HCT116 (cell line): ENCODE data around the gene CDC42EP3. TPM values are rescaled to one million over a fixed set of nuclear protein-coding genes. Genes with fewer than 3 reads are reported as not detected.

ENCODE experiments used
- ATAC-seq: fragments of 200-7000 bp; cut with Tn5 transposase; 2 replicates; pipeline ENCODE4 v1.9.1; 2020; ENCODE audit warnings: mild to moderate bottlenecking, moderate library complexity
- BruUV-seq: library from RNA; stranded (reverse); fragments of 400-500 nt; replicated peaks from 2 replicates; lab custom pipeline; 2021; lab: Mats Ljungman, UMichigan
- CTCF ChIA-PET: fragments of 300-600 bp; sonication (Branson Sonifier 250); formaldehyde crosslinking; loops from one replicate; lab custom pipeline; 2021; ENCODE audit warnings: antibody characterized with exemption; lab: Charles Lee
- POLR2A ChIA-PET: fragments of 300-600, 350-600 bp; sonication (Branson Sonifier 250); formaldehyde crosslinking; loops from one replicate; lab custom pipeline; 2021; ENCODE audit warnings: antibody characterized with exemption; lab: Charles Lee
- RAD21 ChIA-PET, 2 experiments: fragments of 300-600 bp; sonication (Branson Sonifier 250); formaldehyde crosslinking; loops; one replicate each; lab custom pipeline; 2023; ENCODE audit warnings: low total read pairs in 2 of 2; ENCODE audit not compliant: uncharacterized antibody in 2 of 2, unreplicated experiment in 2 of 2, low non-redundant PET in 1 of 2; lab: Charles Lee
- DNase-seq: peaks from one replicate; pipeline ENCODE4 v3.0.0-alpha.2; 2010; ENCODE audit warnings: low read depth, low spot score
- H2AFZ ChIP-seq: fragments of 200-600 bp; shearing (Covaris generic), sonication (generic); 2 replicates; pipeline ENCODE4 v1.6.1; 2017; ENCODE audit warnings: low read depth, mixed run types, mixed read lengths, antibody characterized with exemption, low read length; ENCODE audit not compliant: poor library complexity, severe bottlenecking
- H3K27ac ChIP-seq: 2 replicates; pipeline ENCODE4 v1.5.1; 2012; ENCODE audit warnings: low read depth, low read length
- H3K27me3 ChIP-seq: fragments of 200-600 bp; sonication (generic); 2 replicates; pipeline ENCODE4 v1.6.1; 2016; ENCODE audit warnings: mixed run types, low read length, mixed read lengths; ENCODE audit not compliant: insufficient read depth
- H3K36me3 ChIP-seq, 2 experiments: fragments of 200-500 bp in 1 of 2; fragments of 200-600 bp in 1 of 2; sonication (Bioruptor generic) in 1 of 2; sonication (generic) in 1 of 2; 2 replicates each; pipeline versions ENCODE4 v1.5.1 to v1.6.1; 2014 to 2016; ENCODE audit warnings: low read length in 2 of 2, inconsistent platforms in 1 of 2, mixed read lengths in 1 of 2, mixed run types in 1 of 2; ENCODE audit not compliant: insufficient read depth in 2 of 2, control insufficient read depth in 1 of 2
- H3K4me1 ChIP-seq, 2 experiments: fragments of 200-600 bp in 1 of 2; sonication (generic) in 1 of 2; 2 replicates each; pipeline versions ENCODE4 v1.5.1 to v1.6.1; 2012 to 2017; ENCODE audit warnings: low read length in 2 of 2, inconsistent platforms in 1 of 2, mild to moderate bottlenecking in 1 of 2, mixed read lengths in 1 of 2, mixed run types in 1 of 2, moderate library complexity in 1 of 2; ENCODE audit not compliant: insufficient read depth in 2 of 2, control insufficient read depth in 1 of 2
- H3K4me2 ChIP-seq: fragments of 200-600 bp; sonication (generic); 2 replicates; pipeline ENCODE4 v1.6.1; 2017; ENCODE audit warnings: mixed run types, low read length, mixed read lengths
- H3K4me3 ChIP-seq, 2 experiments: fragments of 200-600 bp in 1 of 2; sonication (generic) in 1 of 2; replicated peaks in 1 of 2; 2 replicates each; pipeline ENCODE4 v1.5.1; 2011 to 2016; ENCODE audit warnings: low read length in 2 of 2, control low read depth in 1 of 2, low read depth in 1 of 2, mild to moderate bottlenecking in 1 of 2, mixed read lengths in 1 of 2, mixed run types in 1 of 2
- H3K79me2 ChIP-seq: fragments of 200-600 bp; sonication (generic); 2 replicates; pipeline ENCODE4 v1.6.1; 2017; ENCODE audit warnings: mild to moderate bottlenecking, mixed run types, low read length, moderate library complexity, mixed read lengths; ENCODE audit not compliant: insufficient read depth
- H3K9ac ChIP-seq: fragments of 200-600 bp; sonication (generic); 2 replicates; pipeline ENCODE4 v1.6.1; 2016; ENCODE audit warnings: low read length, mixed read lengths
- H3K9me2 ChIP-seq: fragments of 200-600 bp; sonication (generic), shearing (Covaris generic); 2 replicates; pipeline ENCODE4 v1.6.1; 2017; ENCODE audit warnings: mixed run types, mild to moderate bottlenecking, moderate library complexity; ENCODE audit not compliant: insufficient read depth
- H3K9me3 ChIP-seq, 2 experiments: fragments of 200-500 bp in 1 of 2; fragments of 200-600 bp in 1 of 2; sonication (Bioruptor generic) in 1 of 2; sonication (generic) in 1 of 2; 2 replicates each; pipeline ENCODE4 v1.6.1; 2014 to 2017; ENCODE audit warnings: low read length in 2 of 2, mixed read lengths in 2 of 2, inconsistent platforms in 1 of 2, low read depth in 1 of 2, mild to moderate bottlenecking in 1 of 2, mixed run types in 1 of 2, moderate library complexity in 1 of 2; ENCODE audit not compliant: control insufficient read depth in 1 of 2, insufficient read depth in 1 of 2
- H4K20me1 ChIP-seq: fragments of 200-600 bp; sonication (generic), shearing (Covaris generic); 2 replicates; pipeline ENCODE4 v1.6.1; 2017; ENCODE audit warnings: mixed run types, mild to moderate bottlenecking, moderate library complexity; ENCODE audit not compliant: insufficient read depth
- ATF3 ChIP-seq: IDR thresholded peaks from 2 replicates; pipeline ENCODE4 v1.6.1; 2012
- EGR1 ChIP-seq: IDR thresholded peaks from 2 replicates; pipeline ENCODE4 v1.6.1; 2012; ENCODE audit warnings: low read depth
- ELF1 ChIP-seq: IDR thresholded peaks from 2 replicates; pipeline ENCODE4 v1.6.1; 2012; ENCODE audit warnings: low read depth, borderline replicate concordance
- EZH2phosphoT487 ChIP-seq: fragments of 200-600 bp; IDR thresholded peaks from 2 replicates; pipeline ENCODE4 v1.6.1; 2018; ENCODE audit warnings: antibody characterized with exemption, borderline replicate concordance
- FOSL1 ChIP-seq: IDR thresholded peaks from 2 replicates; pipeline ENCODE4 v1.6.1; 2012; ENCODE audit warnings: low read depth
- JUND ChIP-seq: IDR thresholded peaks from 2 replicates; pipeline ENCODE4 v1.6.1; 2012
- SP1 ChIP-seq: IDR thresholded peaks from 2 replicates; pipeline ENCODE4 v1.6.1; 2012; ENCODE audit warnings: low read depth
- TCF7L2 ChIP-seq: IDR thresholded peaks from 2 replicates; pipeline ENCODE4 v1.7.0; 2011; ENCODE audit warnings: borderline replicate concordance, inconsistent platforms; ENCODE audit not compliant: insufficient read depth, insufficient read length; ENCODE audit errors: extremely low read depth
- ZBTB33 ChIP-seq: IDR thresholded peaks from 2 replicates; pipeline ENCODE4 v1.6.1; 2011; ENCODE audit warnings: mild to moderate bottlenecking, low read length, moderate library complexity; ENCODE audit not compliant: insufficient replicate concordance; ENCODE audit errors: extremely low read depth
- intact Hi-C: fragments of 100-400 bp; cut with micrococcal nuclease; formaldehyde crosslinking; loops from 2 replicates; pipeline ENCODE4 v1.10.0; 2022
- total RNA-seq: library from RNA; stranded (reverse); gene quantifications from one replicate; pipeline ENCODE4 v1.2.1, GENCODE V29; 2021; ENCODE audit not compliant: unreplicated experiment
- TF ChIP-seq, protein P1 (sequence below): IDR thresholded peaks from 2 replicates; pipeline ENCODE4 v1.6.1; 2012
- TF ChIP-seq, protein P2 (sequence below), 3 experiments: fragments of 200-600 bp in 1 of 3; sonication (generic) in 1 of 3; IDR thresholded peaks in 2 of 3; conservative IDR thresholded peaks in 1 of 3; 2 replicates each; pipeline ENCODE4 v1.5.1; 2012 to 2017; ENCODE audit warnings: low read depth in 2 of 3, low read length in 2 of 3, antibody characterized with exemption in 1 of 3, borderline replicate concordance in 1 of 3, control low read depth in 1 of 3, mild to moderate bottlenecking in 1 of 3, mixed read lengths in 1 of 3, mixed run types in 1 of 3, moderate library complexity in 1 of 3; ENCODE audit not compliant: insufficient read depth in 1 of 3

Gene CDC42EP3
- total RNA-seq, 1 experiment from 2014 or later: 38.2 TPM

GRCh38 chr2:37659723-37660122 lies 11.7 kb downstream of the CDC42EP3 start:
- Histone ChIP-seq H3K9me2 (no peaks in the 10 kb centered on the region), H3K4me2 (no peak overlapping the region), H3K4me3 (no peak overlapping the region), H2AFZ (no peak overlapping the region), H4K20me1 (no peaks in the 10 kb centered on the region), H3K27ac (no peak overlapping the region), H3K79me2 (peaks cover 97% of the 10 kb centered on the region), H3K9me3 (no peaks in the 10 kb centered on the region), H3K9ac (no peak overlapping the region), H3K36me3 (no peaks in the 10 kb centered on the region; a peak in 1 of 4 replicates), H3K27me3 (no peaks in the 10 kb centered on the region), H3K4me1 (peaks cover 5 to 26% of the 10 kb centered on the region in 2 experiments; a peak in 3 of 4 replicates)
- ChIA-PET RAD21 (no interaction called here), POLR2A (no interaction called here), CTCF (no interaction called here)
- no peak for ATAC-seq
- intact Hi-C loops: no loop called here
- DNase-seq: no peak
- no TSS peak for BruUV-seq
- no peak for TF ChIP-seq ELF1
- no peak for TF ChIP-seq SP1
- no peak for TF ChIP-seq TCF7L2
- no peak for TF ChIP-seq EZH2phosphoT487
- TF ChIP-seq JUND: no peak
- no peak for TF ChIP-seq FOSL1
- TF ChIP-seq, protein P1, sequence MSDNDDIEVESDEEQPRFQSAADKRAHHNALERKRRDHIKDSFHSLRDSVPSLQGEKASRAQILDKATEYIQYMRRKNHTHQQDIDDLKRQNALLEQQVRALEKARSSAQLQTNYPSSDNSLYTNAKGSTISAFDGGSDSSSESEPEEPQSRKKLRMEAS: no peak
- TF ChIP-seq ZBTB33: no peak
- TF ChIP-seq, protein P2, sequence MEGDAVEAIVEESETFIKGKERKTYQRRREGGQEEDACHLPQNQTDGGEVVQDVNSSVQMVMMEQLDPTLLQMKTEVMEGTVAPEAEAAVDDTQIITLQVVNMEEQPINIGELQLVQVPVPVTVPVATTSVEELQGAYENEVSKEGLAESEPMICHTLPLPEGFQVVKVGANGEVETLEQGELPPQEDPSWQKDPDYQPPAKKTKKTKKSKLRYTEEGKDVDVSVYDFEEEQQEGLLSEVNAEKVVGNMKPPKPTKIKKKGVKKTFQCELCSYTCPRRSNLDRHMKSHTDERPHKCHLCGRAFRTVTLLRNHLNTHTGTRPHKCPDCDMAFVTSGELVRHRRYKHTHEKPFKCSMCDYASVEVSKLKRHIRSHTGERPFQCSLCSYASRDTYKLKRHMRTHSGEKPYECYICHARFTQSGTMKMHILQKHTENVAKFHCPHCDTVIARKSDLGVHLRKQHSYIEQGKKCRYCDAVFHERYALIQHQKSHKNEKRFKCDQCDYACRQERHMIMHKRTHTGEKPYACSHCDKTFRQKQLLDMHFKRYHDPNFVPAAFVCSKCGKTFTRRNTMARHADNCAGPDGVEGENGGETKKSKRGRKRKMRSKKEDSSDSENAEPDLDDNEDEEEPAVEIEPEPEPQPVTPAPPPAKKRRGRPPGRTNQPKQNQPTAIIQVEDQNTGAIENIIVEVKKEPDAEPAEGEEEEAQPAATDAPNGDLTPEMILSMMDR (IDR thresholded peaks at IDR 0.05 in 2 of 3, conservative IDR thresholded peaks at IDR 0.05 in 1 of 3; ENCODE audit: borderline replicate concordance in 1 of 3, insufficient read depth in 1 of 3, low read depth in 2 of 3, low read length in 2 of 3): no peak
- no peak for TF ChIP-seq ATF3
- no peak for TF ChIP-seq EGR1
